ENCODE measurements around the gene PLEKHA1.

DNA sequence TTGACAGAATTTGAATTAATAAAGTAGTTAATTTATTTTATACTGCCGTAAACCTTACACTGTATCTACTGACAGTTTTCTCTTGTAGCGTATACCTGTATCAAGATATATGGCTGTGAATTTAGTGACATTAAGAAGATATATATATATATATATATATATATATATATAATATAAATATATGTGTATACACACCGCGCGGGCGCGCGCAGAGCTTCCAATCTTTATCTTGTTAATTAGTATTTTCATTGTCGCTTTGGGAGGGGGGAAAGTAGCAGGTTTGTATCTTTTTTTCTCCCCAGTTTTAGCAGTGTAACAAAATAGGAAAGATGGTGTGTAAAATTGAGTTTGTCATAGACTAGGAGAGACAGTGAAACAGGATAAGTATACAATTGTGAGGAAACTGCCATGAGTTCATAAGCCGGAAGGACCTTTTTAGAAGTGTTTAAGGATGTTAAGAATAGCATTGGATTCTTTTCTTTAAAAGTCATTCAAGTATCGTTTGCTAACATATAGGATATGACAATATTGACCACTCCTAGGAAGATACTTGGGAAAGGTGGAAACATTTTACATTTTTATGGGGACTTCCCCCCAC, 2.0 kb downstream of the PLEKHA1 start:
- TF ChIP-seq, protein P1, sequence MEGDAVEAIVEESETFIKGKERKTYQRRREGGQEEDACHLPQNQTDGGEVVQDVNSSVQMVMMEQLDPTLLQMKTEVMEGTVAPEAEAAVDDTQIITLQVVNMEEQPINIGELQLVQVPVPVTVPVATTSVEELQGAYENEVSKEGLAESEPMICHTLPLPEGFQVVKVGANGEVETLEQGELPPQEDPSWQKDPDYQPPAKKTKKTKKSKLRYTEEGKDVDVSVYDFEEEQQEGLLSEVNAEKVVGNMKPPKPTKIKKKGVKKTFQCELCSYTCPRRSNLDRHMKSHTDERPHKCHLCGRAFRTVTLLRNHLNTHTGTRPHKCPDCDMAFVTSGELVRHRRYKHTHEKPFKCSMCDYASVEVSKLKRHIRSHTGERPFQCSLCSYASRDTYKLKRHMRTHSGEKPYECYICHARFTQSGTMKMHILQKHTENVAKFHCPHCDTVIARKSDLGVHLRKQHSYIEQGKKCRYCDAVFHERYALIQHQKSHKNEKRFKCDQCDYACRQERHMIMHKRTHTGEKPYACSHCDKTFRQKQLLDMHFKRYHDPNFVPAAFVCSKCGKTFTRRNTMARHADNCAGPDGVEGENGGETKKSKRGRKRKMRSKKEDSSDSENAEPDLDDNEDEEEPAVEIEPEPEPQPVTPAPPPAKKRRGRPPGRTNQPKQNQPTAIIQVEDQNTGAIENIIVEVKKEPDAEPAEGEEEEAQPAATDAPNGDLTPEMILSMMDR (IDR thresholded peaks at IDR 0.05): no peak
- TF ChIP-seq POLR2A (IDR thresholded peaks at IDR 0.05) (no peak), EP300 (IDR thresholded peaks at IDR 0.05) (no peak), POLR2AphosphoS5 (IDR thresholded peaks at IDR 0.05) (no peak)

All from stomach (tissue), 4 donors.